Activated B cell treated with CpG ODN at 0.5 μM for 24 hours (primary cell): ENCODE measurements around the gene NOB1. TPM values are rescaled to one million over a fixed set of nuclear protein-coding genes. Genes with fewer than 3 reads are reported as not detected.
"Not testable (repeated sequence)": the region's sequence is repeated elsewhere in the genome, so short reads cannot be mapped to it uniquely, and the experiment has no call there.

Source experiments
- ATAC-seq: fragments of 200-7000 bp; cut with Tn5 transposase; one replicate; pipeline ENCODE4 v1.10.0; 2021; ENCODE audit warnings: low read depth, mild to moderate bottlenecking, moderate library complexity
- CTCF ChIA-PET: fragments of 350-600 bp; sonication (Branson Sonifier 250); formaldehyde crosslinking; loops from one replicate; lab custom pipeline; 2021; ENCODE audit warnings: antibody characterized with exemption; lab: Charles Lee
- POLR2A ChIA-PET: fragments of 350-600 bp; sonication (Branson Sonifier 250); formaldehyde crosslinking; loops from one replicate; lab custom pipeline; 2021; ENCODE audit warnings: antibody characterized with exemption; lab: Charles Lee
- DNase-seq: peaks from one replicate; pipeline ENCODE4 v3.0.0; 2022
- H3K27ac Mint-ChIP-seq: one replicate; pipeline ENCODE4 v1.8.0; 2020; ENCODE audit warnings: mixed read lengths
- H3K27me3 Mint-ChIP-seq: one replicate; pipeline ENCODE4 v1.8.0; 2021; ENCODE audit warnings: mixed read lengths
- H3K36me3 Mint-ChIP-seq: one replicate; pipeline ENCODE4 v1.8.0; 2021; ENCODE audit warnings: low read depth, mixed read lengths
- H3K4me1 Mint-ChIP-seq: one replicate; pipeline ENCODE4 v1.8.0; 2021; ENCODE audit warnings: mixed read lengths
- H3K4me3 Mint-ChIP-seq: one replicate; pipeline ENCODE4 v1.8.0; 2020; ENCODE audit warnings: mild to moderate bottlenecking, mixed read lengths
- H3K9me3 Mint-ChIP-seq: one replicate; pipeline ENCODE4 v1.8.0; 2020; ENCODE audit warnings: mixed read lengths
- CTCF ChIP-seq: fragments of 200-600 bp; IDR thresholded peaks from one replicate; pipeline ENCODE4 v1.8.0; 2022; ENCODE audit warnings: antibody characterized with exemption, mild to moderate bottlenecking
- intact Hi-C: fragments of 100-400 bp; cut with micrococcal nuclease; formaldehyde crosslinking; loops from one replicate; pipeline ENCODE4 v1.15.1; 2024
- total RNA-seq: library from RNA; stranded (reverse); gene quantifications from 2 replicates; pipeline ENCODE4 v1.2.3, GENCODE V29; 2022

NOB1 gene
- total RNA-seq, 1 donor from 2014 or later: 78.8 TPM

DNA sequence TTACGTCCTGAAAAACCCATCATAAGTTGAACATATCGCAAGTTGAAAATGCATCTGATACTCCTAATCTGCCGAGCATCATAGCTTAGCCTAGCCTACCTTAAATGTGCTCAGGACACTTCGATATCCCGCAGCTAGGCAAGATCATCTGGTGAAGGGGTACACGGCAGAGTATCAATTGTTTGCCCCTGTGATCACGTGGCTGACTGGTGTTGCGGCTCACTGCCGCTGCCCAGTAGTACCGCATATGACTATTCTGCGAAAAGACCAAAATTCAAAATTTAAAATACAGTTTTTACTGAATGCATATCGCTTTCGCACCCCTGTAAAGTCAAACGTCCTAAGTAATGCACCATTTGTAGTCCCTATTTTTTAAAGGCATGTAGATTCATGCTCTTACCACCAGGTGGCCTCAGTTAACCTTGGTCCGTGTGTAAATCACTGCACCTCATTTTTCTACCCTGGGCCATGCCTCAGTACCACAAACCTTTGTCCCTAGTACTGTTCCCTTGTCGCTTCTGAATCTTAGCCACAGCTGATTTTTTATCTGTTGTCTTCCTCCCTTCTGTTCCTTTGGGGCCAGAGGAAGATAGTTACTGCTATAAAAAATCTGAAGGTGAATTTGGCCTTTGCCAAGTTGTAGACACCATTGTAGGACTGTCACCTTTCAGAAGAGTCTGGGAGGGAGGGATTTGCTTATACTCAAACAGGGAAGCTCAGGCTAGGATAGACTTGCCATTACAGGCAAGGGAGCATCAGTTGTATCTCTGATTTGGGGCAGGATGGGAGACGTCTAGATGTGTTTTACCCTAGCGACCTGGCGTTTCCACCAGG lies 41.8 kb upstream of the NOB1 start:
- peaks cover 10% of the 10 kb centered on the region for H3K4me1 Mint-ChIP-seq
- ChIA-PET CTCF (interaction anchor here (1.0 to 2.6 kb wide), 4 partner anchors 10 to 133 kb away, joined by 3 to 20 read pairs (median 4); no protein-coding TSS in a partner anchor), POLR2A (no interaction called here)
- TF ChIP-seq CTCF: peak; percentile 92
- H3K27me3 Mint-ChIP-seq: no peaks in the 10 kb centered on the region
- ATAC-seq: peak; percentile 88
- intact Hi-C loops: loop anchor here (1.0 kb wide), 4 partner anchors 12 to 857 kb away; no protein-coding TSS in a partner anchor
- no peak overlapping the region for H3K27ac Mint-ChIP-seq
- no peak overlapping the region for H3K4me3 Mint-ChIP-seq
- DNase-seq: no peak
- no peaks in the 10 kb centered on the region for H3K9me3 Mint-ChIP-seq
- H3K36me3 Mint-ChIP-seq: peaks cover 52% of the 10 kb centered on the region

DNA sequence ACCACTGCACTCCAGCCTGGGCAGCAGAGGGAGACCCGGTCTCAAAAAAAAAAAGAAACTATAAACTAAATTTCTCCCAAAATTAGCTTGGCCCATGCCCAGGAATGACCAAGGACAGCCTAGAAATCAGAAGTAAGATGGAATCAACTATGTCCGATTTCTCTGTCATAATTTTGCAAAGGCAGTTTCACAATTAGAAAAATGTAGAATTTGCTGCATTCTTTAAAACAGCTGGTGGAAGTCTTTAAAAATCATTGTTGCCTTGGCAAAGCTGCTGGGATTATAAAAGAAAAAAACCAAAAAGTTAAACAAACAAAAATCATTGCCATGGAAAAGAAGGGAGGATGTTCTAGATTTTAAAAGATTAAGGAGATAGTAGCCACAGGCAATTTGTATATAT lies 39.8 kb upstream of the NOB1 start:
- Mint-ChIP-seq H3K27ac (peak overlapping the region; percentile 14), H3K36me3 (peaks cover 50% of the 10 kb centered on the region), H3K9me3 (no peaks in the 10 kb centered on the region), H3K27me3 (no peaks in the 10 kb centered on the region), H3K4me1 (peaks cover 10% of the 10 kb centered on the region), H3K4me3 (no peak overlapping the region)
- intact Hi-C loops: no loop called here
- CTCF ChIA-PET: interaction anchor here (1.0 to 2.6 kb wide), 4 partner anchors 29 to 502 kb away, joined by 3 to 20 read pairs (median 4); partner anchors contain the start of gene NOB1
- ATAC-seq (no peak), DNase-seq (no peak)
- no peak for TF ChIP-seq CTCF
- POLR2A ChIA-PET: interaction anchor here (0.6 kb wide), 2 partner anchors 21 to 32 kb away, joined by 3 read pairs; no protein-coding TSS in a partner anchor

DNA sequence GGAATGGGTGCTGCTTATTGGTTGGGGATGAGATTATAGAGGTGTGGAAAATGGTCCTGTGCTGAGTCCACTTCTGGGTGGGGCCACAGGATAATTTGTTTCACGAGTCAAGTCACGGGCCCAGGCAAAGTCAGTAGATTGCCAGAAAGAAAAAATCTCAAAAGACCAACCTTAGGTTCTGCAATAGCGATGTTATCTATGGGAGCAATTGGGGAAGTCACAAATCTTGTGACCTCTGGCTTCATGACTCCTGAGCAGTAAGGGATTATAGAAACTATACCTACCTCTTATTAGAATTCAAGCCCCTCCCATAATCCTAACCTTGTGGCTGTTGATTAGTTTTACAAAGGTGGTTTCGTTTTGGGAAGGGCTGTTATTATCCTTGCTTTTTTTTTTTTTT lies 38.8 kb upstream of the NOB1 start:
- no peak overlapping the region for H3K4me3 Mint-ChIP-seq
- POLR2A ChIA-PET: no interaction called here
- H3K27me3 Mint-ChIP-seq: no peaks in the 10 kb centered on the region
- peaks cover 48% of the 10 kb centered on the region for H3K36me3 Mint-ChIP-seq
- no peak overlapping the region for H3K27ac Mint-ChIP-seq
- TF ChIP-seq CTCF: no peak
- H3K4me1 Mint-ChIP-seq: peaks cover 10% of the 10 kb centered on the region
- no peaks in the 10 kb centered on the region for H3K9me3 Mint-ChIP-seq
- CTCF ChIA-PET: interaction anchor here (1.4 kb wide), 1 partner anchor 39 kb away, joined by 6 read pairs; the partner anchor contains the start of gene NOB1
- intact Hi-C loops: no loop called here
- ATAC-seq (no peak), DNase-seq (no peak)

DNA sequence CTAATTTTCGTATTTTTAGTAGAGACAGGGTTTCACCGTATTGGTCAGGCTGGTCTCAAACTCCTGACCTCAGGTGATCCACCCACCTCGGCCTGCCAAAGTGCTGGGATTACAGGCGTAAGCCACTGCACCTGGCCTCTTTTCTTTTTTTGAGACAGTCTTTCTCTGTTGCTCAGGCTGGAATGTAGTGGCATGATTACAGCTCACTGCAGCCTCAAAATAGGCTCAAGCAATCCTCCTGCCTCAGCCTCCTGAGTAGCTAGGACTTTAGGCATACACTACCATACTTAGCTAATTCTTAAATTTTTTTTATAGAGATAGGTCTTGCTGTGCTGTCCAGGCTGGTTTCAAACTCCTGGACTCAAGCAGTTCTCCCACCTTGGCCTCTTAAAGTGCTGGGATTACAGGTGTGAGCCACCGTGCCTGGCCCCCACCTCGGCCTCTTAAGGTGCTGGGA lies 36.7 kb upstream of the NOB1 start:
- POLR2A ChIA-PET, H3K27me3 Mint-ChIP-seq, H3K9me3 Mint-ChIP-seq, intact Hi-C loops, H3K27ac Mint-ChIP-seq, H3K4me1 Mint-ChIP-seq, ATAC-seq, H3K4me3 Mint-ChIP-seq, DNase-seq: not testable (repeated sequence)
- CTCF ChIA-PET: interaction anchor here (1.7 kb wide), 1 partner anchor 139 kb away, joined by 5 read pairs; no protein-coding TSS in a partner anchor
- H3K36me3 Mint-ChIP-seq: peaks cover 55% of the 10 kb centered on the region

DNA sequence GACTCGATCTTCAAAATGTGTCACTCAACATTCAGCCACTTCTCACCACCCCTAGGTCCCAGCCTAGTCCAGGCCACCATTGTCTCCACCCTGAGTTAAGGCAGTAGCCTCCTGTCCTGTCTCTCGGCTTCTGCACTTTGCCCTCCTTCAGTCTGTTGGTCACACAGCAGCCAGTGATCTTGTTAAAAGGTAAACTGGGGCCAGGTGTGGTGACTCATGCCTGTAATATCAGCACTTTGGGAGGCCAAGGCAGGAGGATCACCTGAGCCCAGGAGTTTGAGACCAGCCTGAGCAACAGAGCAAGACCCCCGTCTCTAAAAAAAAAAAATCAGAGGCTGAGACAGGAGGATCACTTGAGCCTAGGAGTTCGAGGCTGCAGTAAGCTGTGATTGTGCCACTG lies 33.2 kb upstream of the NOB1 start:
- Mint-ChIP-seq H3K27ac (no peak overlapping the region), H3K36me3 (peaks cover 68% of the 10 kb centered on the region), H3K9me3 (no peaks in the 10 kb centered on the region), H3K27me3 (no peaks in the 10 kb centered on the region), H3K4me1 (no peaks in the 10 kb centered on the region), H3K4me3 (no peak overlapping the region)
- intact Hi-C loops: no loop called here
- TF ChIP-seq CTCF: no peak
- DNase-seq (no peak), ATAC-seq (no peak)
- CTCF ChIA-PET: no interaction called here
- POLR2A ChIA-PET: no interaction called here
